HG03159 (cell line): Measurements from ENCODE around the gene KRTAP27-1.

Source experiments
- ATAC-seq: cut with Tn5 transposase; IDR thresholded peaks from one replicate; pipeline ENCODE4 v1.9.1; 2021; ENCODE audit warnings: mild to moderate bottlenecking, moderate library complexity; ENCODE audit not compliant: unreplicated experiment

KRTAP27-1 gene

DNA sequence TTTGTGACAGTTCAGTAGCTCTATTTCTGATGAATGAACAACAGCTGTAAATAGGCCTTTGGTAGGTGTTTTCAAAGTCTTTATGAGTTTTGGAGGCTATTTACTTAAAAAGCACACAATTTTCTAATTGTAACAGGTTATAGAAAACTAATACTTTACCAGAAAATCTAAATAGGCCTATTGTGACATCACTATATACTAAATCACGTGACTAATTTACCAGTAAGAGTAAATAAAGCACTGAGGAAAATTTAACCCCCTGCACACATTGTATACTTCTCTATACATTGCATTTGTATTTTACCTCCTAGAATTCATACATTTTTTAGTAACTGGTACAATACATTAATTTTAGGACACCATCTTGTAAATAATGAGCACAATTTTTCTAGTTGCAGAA, 32.4 kb downstream of the KRTAP27-1 start:
- ATAC-seq = no peak

DNA sequence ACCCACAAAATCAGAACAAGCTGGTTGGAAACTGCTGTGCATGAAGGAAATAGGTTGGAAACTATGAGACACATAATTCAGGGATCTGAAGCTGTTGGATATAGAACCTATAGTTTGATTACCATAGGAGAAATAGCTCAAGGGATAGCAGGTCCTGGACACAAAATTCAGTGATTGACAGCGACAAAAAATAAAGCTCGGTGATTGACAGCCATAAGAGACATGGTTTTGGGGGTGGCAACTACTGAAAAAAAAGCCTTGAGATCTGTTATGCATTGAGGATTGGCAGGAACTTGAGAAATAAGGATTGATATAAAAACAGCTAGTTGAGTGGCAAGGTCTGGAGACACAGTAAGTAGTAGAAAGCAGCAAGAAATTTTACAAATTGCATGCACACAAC, 48.3 kb downstream of the KRTAP27-1 start, which contains the start of gene KRTAP25-1:
KRTAP25-1 (minus strand) TSS at position 300 of the 400 bp plus-strand sequence; CDS start at position 276, 24 bp downstream.
- no peak for ATAC-seq
